Neural cell (in vitro differentiated cells): ENCODE results near the gene EIF2B2. TPM values are rescaled to one million over a fixed set of nuclear protein-coding genes. Genes with fewer than 3 reads are reported as not detected.

ENCODE experiments used
- H2AFZ ChIP-seq: fragments of 200-600, 300-800 bp; sonication (generic), shearing (Covaris generic); 2 replicates; pipeline ENCODE4 v1.6.0; 2014; ENCODE audit warnings: low read depth, mild to moderate bottlenecking, antibody characterized with exemption, low read length, moderate library complexity
- H3F3A ChIP-seq: fragments of 200-600 bp; shearing (Covaris generic); 2 replicates; pipeline ENCODE4 v1.6.1; 2016; ENCODE audit warnings: mild to moderate bottlenecking, moderate library complexity, mixed read lengths, antibody characterized with exemption, low read length; ENCODE audit not compliant: insufficient read depth, poor library complexity, severe bottlenecking
- H3K27ac ChIP-seq: fragments of 200-600, 300-800 bp; sonication (generic), shearing (Covaris generic); 2 replicates; pipeline ENCODE4 v1.5.1; 2014; ENCODE audit warnings: mild to moderate bottlenecking, low read length, moderate library complexity
- H3K27me3 ChIP-seq: fragments of 300-800, 200-600 bp; sonication (generic), shearing (Covaris generic); 2 replicates; pipeline ENCODE4 v1.6.0; 2014; ENCODE audit warnings: mild to moderate bottlenecking, low read depth, low read length, moderate library complexity; ENCODE audit not compliant: insufficient read depth
- H3K36me3 ChIP-seq: fragments of 300-800, 200-600 bp; sonication (generic), shearing (Covaris generic); 2 replicates; pipeline ENCODE4 v1.5.1; 2014; ENCODE audit warnings: mild to moderate bottlenecking, antibody characterized with exemption, low read length, moderate library complexity; ENCODE audit not compliant: insufficient read depth
- H3K4me2 ChIP-seq: fragments of 300-800, 200-600 bp; sonication (generic), shearing (Covaris generic); 2 replicates; pipeline ENCODE4 v1.6.0; 2014; ENCODE audit warnings: mild to moderate bottlenecking, low read length
- H3K4me3 ChIP-seq: fragments of 300-800, 200-600 bp; sonication (generic), shearing (Covaris generic); 2 replicates; pipeline ENCODE4 v1.5.1; 2014; ENCODE audit warnings: mild to moderate bottlenecking, low read length, moderate library complexity
- H3K79me2 ChIP-seq: fragments of 200-600 bp; shearing (Covaris generic); replicated peaks from 2 replicates; pipeline ENCODE4 v1.6.0; 2014; ENCODE audit warnings: mild to moderate bottlenecking, low read length, moderate library complexity; ENCODE audit not compliant: insufficient read depth
- H3K9ac ChIP-seq: fragments of 300-800, 200-600 bp; sonication (generic), shearing (Covaris generic); 2 replicates; pipeline ENCODE4 v1.6.1; 2016; ENCODE audit warnings: mild to moderate bottlenecking, low read length, mixed read lengths
- H3K9me2 ChIP-seq: fragments of 200-600 bp; shearing (Covaris generic); 2 replicates; pipeline ENCODE4 v1.6.1; 2016; ENCODE audit warnings: mild to moderate bottlenecking, low read length, mixed read lengths; ENCODE audit not compliant: insufficient read depth
- H3K9me3 ChIP-seq: fragments of 200-600, 300-800 bp; sonication (generic), shearing (Covaris generic); 2 replicates; pipeline ENCODE4 v1.6.1; 2016; ENCODE audit warnings: mild to moderate bottlenecking, mixed run types, low read length, moderate library complexity, mixed read lengths
- H4K20me1 ChIP-seq: fragments of 200-600 bp; shearing (Covaris generic); 2 replicates; pipeline ENCODE4 v1.6.1; 2016; ENCODE audit warnings: mild to moderate bottlenecking, mixed run types; ENCODE audit not compliant: insufficient read depth
- CTCF ChIP-seq: fragments of 450-650 bp; IDR thresholded peaks from 2 replicates; pipeline ENCODE4 v1.5.1; 2014; ENCODE audit warnings: antibody characterized with exemption, mild to moderate bottlenecking, moderate library complexity; ENCODE audit not compliant: poor library complexity, severe bottlenecking
- EP300 ChIP-seq: fragments of 450-650 bp; conservative IDR thresholded peaks from 2 replicates; pipeline ENCODE4 v1.6.1; 2014; ENCODE audit warnings: antibody characterized with exemption, mild to moderate bottlenecking, moderate library complexity; ENCODE audit not compliant: poor library complexity, severe bottlenecking
- EZH2 ChIP-seq: fragments of 200-600, 300-800 bp; shearing (Covaris generic), sonication (generic); IDR thresholded peaks from 2 replicates; pipeline ENCODE4 v1.6.1; 2014; ENCODE audit warnings: antibody characterized with exemption, low read length, borderline replicate concordance, mild to moderate bottlenecking; ENCODE audit not compliant: insufficient read depth, poor library complexity, severe bottlenecking
- MXI1 ChIP-seq: fragments of 450-650 bp; conservative IDR thresholded peaks from 2 replicates; pipeline ENCODE4 v1.6.1; 2014; ENCODE audit warnings: antibody characterized with exemption, mild to moderate bottlenecking; ENCODE audit not compliant: poor library complexity, severe bottlenecking
- POLR2AphosphoS5 ChIP-seq: IDR thresholded peaks from 2 replicates; pipeline ENCODE4 v1.6.1; 2012
- RAD21 ChIP-seq: fragments of 450-650 bp; conservative IDR thresholded peaks from 2 replicates; pipeline ENCODE4 v1.6.1; 2014; ENCODE audit warnings: antibody characterized with exemption, mild to moderate bottlenecking, moderate library complexity
- REST ChIP-seq: IDR thresholded peaks from 2 replicates; pipeline ENCODE4 v1.6.1; 2012; ENCODE audit warnings: borderline replicate concordance
- SMC3 ChIP-seq: fragments of 450-650 bp; conservative IDR thresholded peaks from 2 replicates; pipeline ENCODE4 v1.6.1; 2014; ENCODE audit warnings: antibody characterized with exemption, mild to moderate bottlenecking, moderate library complexity; ENCODE audit not compliant: poor library complexity
- TAF1 ChIP-seq: IDR thresholded peaks from 2 replicates; pipeline ENCODE4 v1.6.1; 2012; ENCODE audit warnings: low read depth
- polyA plus RNA-seq: library from polyadenylated mRNA; depleted of rRNA; stranded (reverse); fragments of >200 nt; gene quantifications from 2 replicates; pipeline ENCODE4 v1.2.3, GENCODE V29; 2014

The EIF2B2 gene
- polyA plus RNA-seq, 1 donor from 2014 or later, result 43.1 TPM

- no peak overlapping the region for H3K4me2 ChIP-seq
- H3K27ac ChIP-seq, result no peak overlapping the region
- H2AFZ ChIP-seq, result no peak overlapping the region
- no peaks in the 10 kb centered on the region for H3K79me2 ChIP-seq
- H3K9ac ChIP-seq, result no peak overlapping the region
- no peaks in the 10 kb centered on the region for H3K9me3 ChIP-seq
- peaks cover 14% of the 10 kb centered on the region for H3K27me3 ChIP-seq
- no peaks in the 10 kb centered on the region for H4K20me1 ChIP-seq
- no peaks in the 10 kb centered on the region for H3K36me3 ChIP-seq
- no peak for TF ChIP-seq RAD21
- no peak for TF ChIP-seq CTCF
- no peak for TF ChIP-seq EP300
- no peak for TF ChIP-seq MXI1
- no peak for TF ChIP-seq TAF1
- no peak for TF ChIP-seq REST
- TF ChIP-seq SMC3, result no peak
- TF ChIP-seq POLR2AphosphoS5, result no peak
- TF ChIP-seq EZH2, result no peak
- no peaks in the 10 kb centered on the region for H3F3A ChIP-seq
- H3K9me2 ChIP-seq, result no peaks in the 10 kb centered on the region
- H3K4me3 ChIP-seq, result no peak overlapping the region
These were observed 48.3 kb upstream of the EIF2B2 start for GRCh38 chr14:74954232-74954946.

DNA sequence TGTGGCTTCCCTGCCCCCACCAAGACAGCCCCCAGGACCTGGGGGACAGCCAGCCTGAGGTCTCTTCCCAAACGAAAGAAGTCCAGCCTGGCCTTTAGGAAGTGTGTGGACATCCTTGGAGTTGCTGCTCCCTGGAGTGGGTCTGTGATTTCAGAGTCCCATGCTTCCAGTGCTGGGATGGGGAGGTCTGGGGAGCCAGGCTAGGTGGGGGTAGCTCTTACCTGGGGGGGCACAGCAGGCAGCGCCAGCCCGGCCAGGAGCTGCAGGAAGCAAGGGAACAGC, 47.8 kb upstream of the EIF2B2 start:
- Histone ChIP-seq H3K9me2 (no peaks in the 10 kb centered on the region), H3F3A (no peaks in the 10 kb centered on the region), H3K27me3 (peaks cover 14% of the 10 kb centered on the region), H2AFZ (no peak overlapping the region), H3K36me3 (no peaks in the 10 kb centered on the region), H3K9ac (no peak overlapping the region), H3K79me2 (no peaks in the 10 kb centered on the region), H3K4me2 (no peak overlapping the region), H3K9me3 (no peaks in the 10 kb centered on the region), H3K27ac (no peak overlapping the region), H3K4me3 (no peak overlapping the region), H4K20me1 (no peaks in the 10 kb centered on the region)
- no peak for TF ChIP-seq REST
- no peak for TF ChIP-seq POLR2AphosphoS5
- TF ChIP-seq EZH2, result no peak
- no peak for TF ChIP-seq RAD21
- TF ChIP-seq EP300, result no peak
- TF ChIP-seq MXI1, result no peak
- TF ChIP-seq SMC3, result no peak
- TF ChIP-seq TAF1, result no peak
- TF ChIP-seq CTCF, result no peak
